ENCODE data around the gene GABPB1.

Gene GABPB1

DNA sequence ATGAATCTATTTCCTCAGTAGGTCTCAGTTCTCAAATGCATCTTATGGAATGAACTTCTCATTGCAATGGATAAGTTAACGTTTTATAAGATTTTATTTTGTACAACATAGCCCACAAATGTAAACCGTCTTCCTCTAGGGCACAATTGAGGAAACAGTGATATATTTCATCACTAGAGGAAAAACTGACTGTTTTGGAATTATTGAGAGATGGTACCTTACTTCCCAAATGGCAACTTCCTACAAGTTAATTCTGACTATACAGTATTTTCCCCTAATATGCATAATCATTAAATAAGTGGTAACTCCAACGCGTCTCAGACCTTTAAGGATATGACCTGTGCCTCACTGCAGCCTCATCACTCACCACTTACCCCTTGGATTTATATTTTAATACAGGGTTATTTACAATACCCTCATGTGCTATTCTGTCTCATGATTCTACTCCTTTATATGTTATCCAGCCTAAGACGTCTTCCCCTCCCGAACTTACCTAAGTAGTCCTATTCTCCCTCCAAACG is 13.3 kb downstream of the GABPB1 start:
- no peak for DNase-seq

DNA sequence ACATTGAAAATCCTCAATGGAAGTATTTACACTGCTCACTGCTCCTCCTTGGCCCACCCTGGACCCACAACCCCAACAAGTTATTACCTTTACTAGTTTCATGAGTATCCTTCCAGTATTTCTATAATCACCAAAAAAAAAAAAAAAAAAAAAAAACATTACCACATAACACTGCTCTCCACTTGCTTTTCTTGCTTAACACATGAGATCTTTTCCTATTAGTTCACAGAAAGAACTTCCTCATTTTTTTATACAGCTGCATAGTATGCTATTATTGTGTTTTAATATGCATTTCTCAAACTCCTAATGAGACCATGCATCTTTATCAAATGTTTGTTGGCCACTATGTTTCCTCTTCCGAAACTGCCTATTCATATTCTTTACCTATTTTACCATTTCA is 14.6 kb downstream of the GABPB1 start:
- no peak for DNase-seq

DNA sequence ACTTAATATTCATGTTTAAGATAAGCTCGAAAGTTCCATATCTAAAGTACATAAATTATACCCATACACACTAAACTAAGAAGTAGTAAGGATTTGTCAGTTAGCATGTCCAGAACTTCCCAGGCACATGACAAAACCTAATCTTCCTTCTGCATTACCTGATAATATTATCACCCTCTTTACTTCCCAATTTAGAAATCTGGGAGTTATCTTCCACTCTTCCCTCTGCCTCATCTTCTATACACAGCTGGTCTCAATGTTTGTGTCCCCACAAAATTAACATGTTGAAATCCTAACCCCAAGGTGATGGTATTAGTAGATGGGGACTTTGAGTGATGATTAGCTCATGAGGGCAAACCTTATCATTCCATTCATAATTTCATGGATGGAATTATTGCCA is 15.3 kb downstream of the GABPB1 start:
- DNase-seq, result no peak

DNA sequence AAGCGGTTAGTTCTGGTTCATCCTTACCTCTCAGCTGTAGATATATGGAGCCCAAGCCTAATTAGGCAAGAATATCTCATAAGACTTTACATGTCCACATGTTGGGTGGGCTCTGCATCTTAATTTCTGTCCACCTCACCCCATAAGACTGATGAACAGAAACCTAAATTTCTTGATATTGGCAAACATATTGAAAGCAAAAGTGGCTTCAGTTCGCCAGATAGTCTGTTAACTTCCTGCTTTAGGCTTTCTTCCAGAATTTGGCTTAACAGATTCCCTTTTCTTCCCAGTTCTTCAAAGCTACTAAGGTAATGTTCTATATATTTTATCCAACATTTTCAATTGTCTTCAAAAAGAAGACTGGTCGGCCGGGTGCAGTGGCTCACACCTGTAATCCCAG is 19.7 kb downstream of the GABPB1 start:
- DNase-seq, result no peak

DNA sequence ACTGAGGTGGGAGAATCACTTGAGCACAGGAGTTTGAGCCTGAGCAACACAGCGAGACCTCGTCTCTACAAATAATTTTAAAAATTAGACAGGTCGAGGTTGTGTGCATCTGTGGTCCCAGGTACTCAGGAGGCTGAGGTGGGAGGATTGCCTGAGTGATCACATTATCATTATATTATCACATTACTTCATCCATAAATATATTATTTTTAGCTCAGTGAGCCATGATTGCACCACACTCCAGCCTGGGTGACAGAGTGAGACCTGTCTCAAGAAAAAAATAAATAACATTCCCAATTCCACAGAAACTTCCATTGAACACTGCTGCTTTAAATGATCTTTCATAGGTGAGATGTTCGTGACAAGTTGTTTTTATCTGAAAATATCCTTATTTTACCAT is 21.8 kb downstream of the GABPB1 start:
- DNase-seq, result no peak

DNA sequence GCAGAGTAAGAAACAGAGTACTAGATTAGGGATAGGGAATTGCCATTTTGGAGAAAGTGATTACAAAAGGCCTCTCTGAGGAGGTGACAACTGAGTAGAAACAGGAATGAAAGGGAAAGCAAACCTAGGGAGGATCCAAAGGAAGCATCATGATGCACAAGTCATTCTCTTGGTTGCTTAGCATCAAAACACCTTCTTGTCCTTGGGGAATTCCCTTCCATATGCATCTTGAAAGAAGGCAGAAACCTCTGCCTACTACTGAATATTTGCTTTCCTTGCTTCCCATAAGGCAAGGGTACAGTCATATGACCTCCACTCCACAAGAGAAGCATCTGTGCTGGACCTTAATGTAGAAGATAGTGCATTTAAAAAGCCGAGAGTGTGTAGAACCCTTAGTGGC is 24.1 kb downstream of the GABPB1 start:
- peak in 1 of 2 experiments; percentile 14 for DNase-seq

DNA sequence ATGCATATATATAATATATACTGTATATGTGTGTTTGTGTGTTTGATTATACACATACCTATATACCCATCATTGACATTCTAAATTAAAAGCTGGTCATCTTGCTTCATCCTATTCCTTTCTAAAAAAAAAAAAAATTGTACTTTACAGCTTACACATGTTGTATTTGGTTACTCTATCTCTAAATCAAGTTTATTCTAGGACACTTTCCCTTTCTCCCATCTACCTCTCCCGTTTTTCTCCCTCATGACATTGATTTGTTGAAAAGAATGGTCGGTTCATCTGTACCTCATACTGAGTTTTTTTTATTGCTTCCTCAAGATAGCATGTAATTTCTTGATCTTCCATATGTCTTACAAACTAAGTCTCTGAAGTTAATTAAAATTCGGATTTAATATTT is 26.9 kb downstream of the GABPB1 start:
- DNase-seq, result no peak

DNA sequence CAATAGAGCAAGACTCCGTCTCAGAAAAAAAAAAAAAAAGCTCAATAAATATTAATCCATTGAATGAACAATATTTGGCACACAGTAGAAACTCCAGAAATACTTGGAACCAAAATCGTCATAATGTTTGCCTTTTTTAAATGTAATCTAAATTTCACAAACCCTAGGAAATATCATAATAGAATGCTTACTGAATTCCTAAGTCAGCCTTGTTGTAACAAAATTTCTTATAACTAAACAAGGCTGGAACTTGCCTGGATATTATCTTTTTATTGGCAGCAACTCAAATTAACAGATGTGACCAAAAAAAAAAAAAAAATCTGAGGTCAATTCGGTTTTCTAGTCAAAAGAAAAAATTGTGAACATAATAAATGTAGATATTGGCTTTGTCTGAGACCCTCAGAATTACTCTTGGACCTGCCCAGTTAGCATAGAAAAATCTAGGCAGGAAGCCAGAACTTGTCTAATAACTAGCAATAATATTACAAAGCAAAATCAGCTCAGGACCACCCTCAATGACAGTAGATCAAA is 33.3 kb downstream of the GABPB1 start:
- DNase-seq, result no peak

DNA sequence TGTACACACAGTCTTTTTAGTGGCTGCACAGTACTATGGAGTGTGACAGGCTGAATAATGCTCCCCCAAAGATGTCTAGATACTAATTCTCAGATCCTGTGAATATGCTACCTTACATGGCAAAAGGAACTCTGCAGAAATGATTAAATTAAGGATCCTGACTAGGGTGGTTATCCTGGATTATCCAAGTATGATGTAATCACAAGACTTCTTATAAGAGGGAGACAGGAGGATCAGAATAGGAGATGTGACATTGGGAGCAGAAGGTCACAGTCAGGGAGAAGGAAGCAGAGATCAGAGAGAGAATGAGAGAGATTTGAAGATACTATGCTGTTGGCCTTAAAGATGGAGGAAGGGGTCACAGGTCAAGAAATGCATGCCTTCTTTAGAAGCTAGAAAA is 34.5 kb downstream of the GABPB1 start:
- no peak for DNase-seq

DNA sequence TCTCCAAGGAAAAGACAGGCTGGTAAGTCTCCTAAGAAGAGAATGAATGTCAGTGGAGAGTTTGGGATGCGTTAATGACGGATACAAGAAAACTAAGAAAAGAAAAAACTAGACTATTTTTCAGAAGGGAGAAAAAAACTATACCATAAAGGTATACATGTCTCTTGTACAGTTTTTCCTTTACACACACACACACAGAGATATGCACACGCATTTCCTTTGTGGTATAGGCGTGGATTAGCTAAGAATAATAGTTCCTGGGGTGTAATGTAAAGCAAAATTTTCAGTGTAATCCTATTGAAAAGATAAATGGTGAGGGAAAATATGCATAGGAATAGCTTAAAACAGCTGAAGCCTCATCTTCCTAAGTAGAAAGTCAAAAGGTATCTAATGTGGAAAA is 36.3 kb downstream of the GABPB1 start:
- no peak for DNase-seq

DNA sequence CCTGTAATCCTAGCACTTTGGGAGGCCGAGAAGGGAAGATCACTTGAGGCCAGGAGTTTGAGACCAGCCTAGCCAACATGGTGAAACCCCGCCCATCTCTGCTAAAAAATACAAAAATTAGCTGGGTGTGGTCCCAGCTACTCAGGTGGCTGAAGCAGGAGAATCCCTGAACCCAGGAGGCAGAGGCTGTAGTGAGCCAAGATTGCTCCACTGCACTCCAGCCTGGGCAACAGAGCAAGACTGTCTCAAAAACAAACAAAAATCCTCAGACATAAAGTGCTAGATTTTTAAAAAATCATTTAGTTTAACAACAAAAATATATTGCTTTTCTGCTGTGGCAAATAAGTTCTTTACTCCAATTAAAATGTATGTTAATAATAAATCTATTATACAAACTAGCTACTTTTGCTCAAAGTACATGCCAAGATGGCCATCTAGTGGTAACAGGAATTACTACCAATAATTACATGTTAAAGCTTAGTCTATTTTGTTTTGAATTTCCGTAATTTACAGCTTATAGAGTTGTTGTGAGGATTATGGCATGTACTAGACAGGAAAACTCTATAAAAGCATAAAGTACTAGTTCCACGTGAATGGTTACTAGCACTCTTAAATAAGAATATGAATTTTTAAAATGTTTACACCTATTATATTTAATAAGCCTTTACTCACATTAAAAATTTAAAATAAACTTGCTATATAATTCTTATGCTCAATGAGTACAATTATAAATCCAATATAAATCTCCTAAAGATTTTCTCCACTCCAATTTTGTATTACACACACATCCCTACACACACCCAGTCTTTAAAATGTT is 39.0 kb downstream of the GABPB1 start:
- peak; percentile 7 to 39 for DNase-seq

DNA sequence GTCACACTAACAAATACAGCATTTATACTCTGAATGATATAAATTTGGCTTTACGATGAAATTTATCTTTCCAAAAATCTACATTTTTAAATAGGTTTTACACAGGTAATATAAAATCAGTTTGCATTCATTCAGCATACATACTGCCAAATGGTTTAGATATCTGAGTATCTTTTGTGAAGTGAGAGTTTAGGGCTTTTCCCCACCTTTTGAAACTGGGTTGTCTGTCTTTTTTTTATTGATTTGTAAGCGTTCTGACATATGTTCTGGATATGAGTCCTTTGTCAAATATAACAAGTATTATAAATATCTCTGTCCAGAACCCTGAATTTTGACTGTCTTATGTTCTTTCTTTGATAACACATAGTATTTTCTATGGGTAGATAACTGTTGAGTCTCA is 42.4 kb downstream of the GABPB1 start:
- no peak for DNase-seq

DNA sequence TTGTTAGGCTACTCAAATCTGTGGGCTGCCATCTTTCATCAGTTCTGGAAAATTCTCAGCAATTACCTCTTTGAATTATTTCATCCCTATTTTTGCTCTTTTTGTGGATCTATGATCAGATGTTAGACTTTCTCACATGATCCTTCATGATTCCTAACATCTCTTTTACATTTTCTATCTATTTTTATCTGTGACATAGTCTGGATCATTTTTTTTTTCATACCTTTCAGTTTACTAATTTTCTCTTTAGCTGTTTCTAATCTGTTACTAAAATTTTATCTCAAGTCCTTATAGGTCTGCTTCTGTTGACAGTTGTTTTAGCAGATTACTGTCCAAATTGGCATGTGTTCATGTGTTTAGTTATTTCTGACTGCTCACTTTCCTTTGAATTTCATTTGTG is 47.2 kb downstream of the GABPB1 start:
- no peak for DNase-seq

DNA sequence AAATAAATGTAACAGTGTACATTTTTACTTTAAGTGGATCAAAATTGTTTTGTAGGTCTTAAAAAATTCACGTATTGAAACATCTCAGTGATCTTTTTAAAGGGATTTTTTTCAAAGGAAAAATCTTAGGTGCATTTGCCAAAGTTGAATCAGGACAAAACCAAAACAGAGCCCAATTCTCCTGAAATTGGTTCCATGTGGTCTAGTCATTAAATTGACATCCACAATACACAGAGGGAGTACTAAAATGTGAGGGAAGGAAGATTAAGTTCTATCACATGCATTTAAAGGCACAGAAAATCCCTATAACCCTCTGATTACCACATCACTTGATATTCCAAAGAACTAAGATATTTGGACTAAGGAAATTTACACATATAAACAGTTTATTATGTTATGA is 50.2 kb downstream of the GABPB1 start:
- DNase-seq, result no peak

DNA sequence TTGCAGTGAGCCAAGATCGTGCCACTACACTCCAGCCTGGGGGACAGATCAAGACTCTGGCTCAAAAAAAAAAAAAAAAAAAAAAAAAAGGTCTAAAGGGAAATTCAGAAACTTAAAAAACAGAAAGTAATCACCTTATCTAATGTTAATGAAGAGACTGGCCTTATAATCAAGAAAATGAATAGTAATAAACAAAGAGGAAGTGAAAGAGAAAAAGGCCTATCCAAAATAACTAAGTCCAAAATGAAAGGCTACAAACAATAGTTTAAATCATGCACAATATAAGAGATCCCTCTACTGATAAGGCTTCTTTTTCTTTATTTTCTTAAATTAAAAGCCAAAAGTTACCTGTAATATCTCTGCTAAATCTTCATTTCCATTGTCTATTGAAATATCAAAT is 52.4 kb downstream of the GABPB1 start:
- no peak for DNase-seq

DNA sequence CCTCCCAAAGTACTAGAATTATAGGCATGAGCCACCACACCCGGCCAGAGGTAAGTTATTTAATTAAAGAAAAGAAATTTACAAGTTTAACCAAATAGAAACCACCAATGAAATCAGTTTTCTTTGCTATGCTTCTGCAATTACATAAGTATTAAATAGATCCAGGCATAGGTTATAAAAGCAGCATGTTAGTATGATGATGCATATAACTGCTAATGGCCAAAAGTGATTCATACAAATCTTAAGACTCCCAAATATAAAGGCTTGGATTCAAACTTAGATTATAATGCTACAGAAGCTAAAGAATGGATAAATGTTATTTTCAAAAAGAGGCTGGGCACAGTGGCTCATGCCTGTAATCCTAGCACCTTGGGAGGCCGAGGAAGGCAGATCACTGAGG is 56.7 kb downstream of the GABPB1 start:
- no peak for DNase-seq

DNA sequence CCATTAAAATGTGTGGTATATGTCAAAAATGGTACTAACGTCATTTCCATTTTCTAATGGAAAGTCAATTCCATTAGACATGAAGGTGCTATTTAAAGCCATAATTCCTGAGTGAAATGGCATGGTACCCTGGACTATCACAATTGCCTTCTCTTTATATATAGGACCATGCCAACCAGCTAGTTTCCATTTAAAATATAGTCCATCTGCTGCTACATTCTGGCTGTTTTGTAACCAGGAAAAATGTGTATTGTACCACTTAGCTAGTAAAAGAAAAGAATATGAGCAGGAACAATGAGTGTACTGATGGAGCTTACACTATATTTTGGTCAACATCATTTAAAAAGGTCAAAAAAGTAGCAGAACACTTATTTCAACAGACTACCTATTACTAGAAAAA is 59.0 kb downstream of the GABPB1 start:
- no peak for DNase-seq

DNA sequence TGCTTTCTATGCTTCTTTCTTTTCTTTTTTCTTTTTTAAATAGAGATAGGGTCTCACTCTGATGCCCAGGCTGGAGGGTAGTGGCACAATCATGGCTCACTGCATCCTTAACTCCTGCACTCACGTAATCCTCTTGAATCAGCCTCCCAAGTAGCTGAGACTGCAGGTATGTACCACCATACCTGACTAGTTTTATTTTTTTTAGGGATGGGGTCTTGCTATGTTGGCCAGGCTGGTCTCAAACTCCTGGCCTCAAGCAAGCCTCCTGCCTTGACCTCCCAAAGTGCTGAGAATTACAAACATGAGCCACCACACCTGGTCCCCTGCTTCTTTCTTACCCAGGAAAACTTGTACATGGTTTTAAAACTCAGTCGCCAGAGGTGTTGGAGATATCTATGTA is 65.2 kb downstream of the GABPB1 start:
- DNase-seq, result no peak

DNA sequence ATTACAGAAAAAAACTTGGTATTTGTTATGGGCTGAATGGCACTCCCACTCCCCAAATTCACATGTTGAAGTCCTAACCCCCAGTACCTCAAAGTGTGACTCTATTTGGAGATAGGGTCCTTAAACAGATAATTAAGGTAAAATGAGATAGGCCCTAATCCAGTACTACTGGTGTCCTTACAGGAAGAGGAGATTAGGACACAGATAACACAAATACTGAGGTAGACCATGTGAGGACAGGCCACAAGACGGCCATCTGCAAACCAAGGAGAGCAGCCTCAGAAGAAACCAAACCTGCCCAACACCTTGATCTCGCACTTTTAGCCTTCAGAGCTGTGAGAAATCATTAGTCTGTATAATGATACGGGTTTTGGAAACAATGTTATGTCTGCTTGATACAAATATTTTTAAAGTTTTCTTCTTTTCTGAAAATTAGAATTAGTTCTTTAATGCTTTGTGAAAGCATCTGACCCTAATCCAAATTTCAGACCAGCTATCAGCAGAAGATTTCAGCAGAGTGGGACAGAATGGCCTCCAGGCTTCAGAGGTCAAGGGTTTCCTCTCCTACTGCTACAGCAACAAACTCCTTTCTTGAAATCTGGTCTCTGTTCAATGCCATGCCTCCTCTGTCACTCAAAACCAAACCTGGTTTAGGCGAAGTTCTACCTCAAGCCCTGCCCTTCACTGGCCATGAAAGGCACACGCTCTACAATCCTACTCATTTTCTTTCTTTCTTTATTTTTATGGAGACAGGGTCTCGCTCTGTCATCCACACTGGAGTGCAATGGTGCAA is 67.5 kb downstream of the GABPB1 start:
- DNase-seq, result no peak

DNA sequence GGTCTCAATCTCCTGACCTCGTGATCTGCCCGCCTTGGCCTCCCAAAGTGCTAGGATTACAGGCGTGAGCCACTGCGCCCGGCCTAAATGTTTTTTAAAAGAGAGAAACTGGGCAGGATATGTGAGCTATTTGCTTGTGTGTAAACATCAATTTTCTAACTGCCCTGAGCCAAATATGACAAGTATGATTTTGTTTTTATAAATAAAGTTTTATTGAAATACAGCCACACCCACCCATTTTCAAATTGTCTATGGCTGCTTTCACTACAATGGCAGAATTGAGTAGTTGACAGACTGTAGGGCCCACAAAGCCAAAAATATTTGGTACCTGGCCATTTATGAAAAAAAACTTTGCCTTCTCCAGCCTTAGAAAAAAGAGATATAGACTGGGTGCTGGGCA is 73.6 kb downstream of the GABPB1 start:
- DNase-seq, result no peak

DNA sequence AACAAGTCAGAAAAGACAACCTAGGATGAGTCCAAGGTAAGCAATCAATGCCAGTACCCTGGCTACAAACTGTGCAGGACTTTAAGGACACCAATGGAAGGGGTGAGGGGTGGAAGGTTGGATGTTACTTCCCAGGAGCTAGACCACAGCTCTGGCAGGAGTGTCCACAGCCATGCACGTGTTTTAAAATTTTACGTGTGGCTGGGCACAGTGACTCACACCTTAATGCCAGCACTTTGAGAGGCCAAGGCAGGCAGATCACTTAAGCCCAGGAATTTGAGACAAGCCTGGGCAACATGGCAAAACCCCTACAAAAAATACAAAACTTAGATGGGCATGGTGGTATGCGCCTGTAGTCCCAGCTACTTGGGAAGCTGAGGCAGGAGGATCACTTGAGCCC is 74.7 kb downstream of the GABPB1 start:
- DNase-seq, result no peak

DNA sequence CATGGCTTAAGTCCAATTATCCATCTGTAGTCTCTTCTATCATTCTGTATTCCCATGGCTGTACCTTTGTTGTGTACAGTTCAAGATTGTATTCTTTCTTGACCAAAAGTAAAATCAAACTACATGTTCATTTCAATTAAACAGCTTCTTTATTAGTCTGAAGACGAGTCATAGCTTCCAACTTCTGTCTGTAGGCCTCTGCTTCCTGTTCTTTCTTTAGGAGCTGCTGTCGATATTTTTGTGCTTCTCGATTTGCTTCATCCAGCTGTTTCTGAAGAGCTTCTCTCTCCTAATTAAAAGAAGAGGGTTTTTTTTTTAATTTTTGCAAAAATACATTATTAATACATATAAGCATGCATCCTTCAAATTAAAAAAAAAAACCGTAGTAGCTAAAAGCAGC is 76.5 kb downstream of the GABPB1 start:
- no peak for DNase-seq

DNA sequence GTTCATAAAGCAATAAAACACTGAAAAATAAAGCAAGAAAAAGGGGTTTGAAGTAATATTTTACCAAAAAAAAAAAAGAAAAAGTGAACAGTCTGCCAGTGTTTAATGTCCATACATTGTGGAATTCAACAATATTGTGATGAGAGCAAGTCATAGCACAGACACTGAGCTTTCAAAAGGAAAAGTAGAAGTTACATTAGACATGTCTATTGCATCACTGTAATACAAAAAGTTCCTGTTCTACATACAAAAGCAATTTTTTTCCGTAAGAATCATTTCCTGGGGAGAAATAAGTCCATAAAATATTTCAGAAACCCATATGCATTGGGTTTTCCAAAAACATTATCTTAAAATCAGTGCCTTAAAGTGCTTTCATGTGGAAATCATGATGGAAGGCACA is 77.6 kb downstream of the GABPB1 start:
- no peak for DNase-seq

DNA sequence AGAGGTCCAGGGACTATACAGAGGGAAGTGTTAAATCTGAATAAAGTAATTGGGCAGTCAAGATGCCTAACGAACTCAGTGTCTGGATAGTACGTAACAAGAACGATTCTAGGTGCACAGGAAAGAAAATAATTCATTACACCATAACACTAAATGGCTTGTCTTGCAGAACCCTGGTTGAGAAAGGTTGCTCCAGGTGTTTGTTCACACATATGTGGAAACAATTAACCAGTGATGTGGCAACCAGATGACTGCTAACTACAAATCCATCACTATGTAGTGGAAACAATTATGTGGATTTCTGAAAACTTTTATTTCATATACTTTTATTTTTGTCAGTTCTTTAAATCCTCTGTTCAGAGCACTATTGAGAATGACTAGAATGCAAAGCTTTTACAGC is 79.1 kb downstream of the GABPB1 start:
- DNase-seq, result no peak
